PC-9 (cell line): ENCODE results near the gene AKR1E2. TPM values are rescaled to one million over a fixed set of nuclear protein-coding genes. Genes with fewer than 3 reads are reported as not detected.

Source experiments
- BruUV-seq: library from RNA; stranded (reverse); fragments of 400-500 nt; replicated peaks from 2 replicates; lab custom pipeline; 2021; lab: Mats Ljungman, UMichigan
- CTCF ChIA-PET: fragments of 300-600 bp; sonication (Branson Sonifier 250); formaldehyde crosslinking; loops from one replicate; lab custom pipeline; 2022; ENCODE audit warnings: antibody characterized with exemption; lab: Charles Lee
- POLR2A ChIA-PET: fragments of 300-600 bp; sonication (Branson Sonifier 250); formaldehyde crosslinking; loops from one replicate; lab custom pipeline; 2022; ENCODE audit warnings: antibody characterized with exemption; ENCODE audit not compliant: unreplicated experiment; lab: Charles Lee
- DNase-seq, 2 experiments: peaks; one replicate each; pipeline versions ENCODE4 v3.0.0 to v3.0.0-alpha.2; 2015 to 2022; ENCODE audit warnings: mixed read lengths in 1 of 2
- H2AFZ ChIP-seq: fragments of 200-600 bp; sonication (generic); 2 replicates; pipeline ENCODE4 v1.8.1; 2017; ENCODE audit warnings: antibody characterized with exemption
- H3F3A ChIP-seq: fragments of 200-600 bp; sonication (generic); 2 replicates; pipeline ENCODE4 v1.8.1; 2017; ENCODE audit warnings: antibody characterized with exemption, mild to moderate bottlenecking, low read depth; ENCODE audit not compliant: insufficient read depth
- H3K27ac ChIP-seq: fragments of 200-600 bp; sonication (generic); 2 replicates; pipeline ENCODE4 v1.6.1; 2016; ENCODE audit warnings: mixed run types
- H3K27me3 ChIP-seq: fragments of 200-600 bp; sonication (generic); 2 replicates; pipeline ENCODE4 v1.6.1; 2016; ENCODE audit warnings: low read depth, mixed run types; ENCODE audit not compliant: insufficient read depth
- H3K36me3 ChIP-seq: fragments of 200-600 bp; sonication (generic); 2 replicates; pipeline ENCODE4 v1.6.1; 2016; ENCODE audit warnings: low read depth, mixed run types
- H3K4me1 ChIP-seq: fragments of 200-600 bp; sonication (generic); replicated peaks from 2 replicates; pipeline ENCODE4 v1.6.1; 2016; ENCODE audit warnings: mixed run types; ENCODE audit not compliant: insufficient read depth
- H3K4me2 ChIP-seq: fragments of 200-600 bp; sonication (generic); 2 replicates; pipeline ENCODE4 v1.6.1; 2017; ENCODE audit warnings: mixed run types
- H3K4me3 ChIP-seq: fragments of 200-600 bp; sonication (generic); 2 replicates; pipeline ENCODE4 v1.6.1; 2016; ENCODE audit warnings: mixed run types
- H3K79me2 ChIP-seq: fragments of 200-600 bp; sonication (generic); 2 replicates; pipeline ENCODE4 v1.6.1; 2017; ENCODE audit warnings: low read depth, mixed run types
- H3K9me2 ChIP-seq: fragments of 200-600 bp; sonication (generic); 2 replicates; pipeline ENCODE4 v1.8.1; 2017; ENCODE audit warnings: mild to moderate bottlenecking; ENCODE audit not compliant: insufficient read depth
- H3K9me3 ChIP-seq: fragments of 200-600 bp; sonication (generic); 2 replicates; pipeline ENCODE4 v1.8.1; 2016; ENCODE audit warnings: low read depth; ENCODE audit not compliant: insufficient read depth
- H4K20me1 ChIP-seq: fragments of 200-600 bp; sonication (generic); 2 replicates; pipeline ENCODE4 v1.8.1; 2017; ENCODE audit not compliant: insufficient read depth
- EZH2 ChIP-seq: fragments of 200-600 bp; sonication (generic); IDR thresholded peaks from 2 replicates; pipeline ENCODE4 v1.8.0; 2017; ENCODE audit warnings: antibody characterized with exemption, low read depth
- intact Hi-C: fragments of 100-400 bp; cut with micrococcal nuclease; formaldehyde crosslinking; loops from one replicate; pipeline ENCODE4 v1.10.0; 2022; ENCODE audit not compliant: unreplicated experiment
- total RNA-seq: library from RNA; stranded (reverse); gene quantifications from 2 replicates; pipeline ENCODE4 v1.2.3, GENCODE V29; 2021
- TF ChIP-seq, protein P1 (sequence below): fragments of 200-600 bp; sonication (generic); conservative IDR thresholded peaks from 2 replicates; pipeline ENCODE4 v1.6.1; 2017; ENCODE audit warnings: mixed run types, antibody characterized with exemption, mild to moderate bottlenecking, moderate library complexity

AKR1E2 gene
- total RNA-seq, 1 experiment from 2014 or later, result 1.9 TPM

DNA sequence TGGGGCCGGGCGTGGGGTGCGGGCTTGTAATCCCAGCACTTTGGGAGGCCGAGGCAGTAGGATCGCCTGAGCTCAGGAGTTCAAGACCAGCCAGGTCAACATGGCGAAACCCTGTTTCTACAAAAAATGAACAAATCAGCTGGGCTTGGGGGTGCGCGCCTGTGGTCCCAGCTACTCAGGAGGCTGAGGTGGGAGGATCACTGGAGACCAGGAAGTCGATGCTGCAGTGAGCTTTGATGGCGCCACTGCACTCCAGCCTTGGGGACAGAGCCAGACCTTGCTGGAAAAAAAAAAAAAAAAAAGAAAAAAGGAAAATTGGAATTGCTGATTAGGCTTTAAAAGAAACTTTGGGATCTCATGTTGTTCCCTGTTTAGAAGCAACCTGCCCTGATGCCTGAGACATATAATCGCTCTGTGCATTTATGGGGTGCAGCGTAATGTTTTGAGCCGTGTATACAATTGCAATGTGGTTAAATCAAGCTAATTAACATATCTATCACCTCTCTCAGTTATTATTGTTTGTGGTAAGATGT lies 851 bp downstream of the AKR1E2 start:
- no peak for DNase-seq
- ChIA-PET CTCF (no interaction called here), POLR2A (no interaction called here)
- no peak overlapping the region for H3K4me3 ChIP-seq
- no peaks in the 10 kb centered on the region for H3K27me3 ChIP-seq
- no peaks in the 10 kb centered on the region for H3K79me2 ChIP-seq
- no peak overlapping the region for H3K4me2 ChIP-seq
- no peaks in the 10 kb centered on the region for H3K36me3 ChIP-seq
- H4K20me1 ChIP-seq, result no peaks in the 10 kb centered on the region
- no peaks in the 10 kb centered on the region for H3K9me2 ChIP-seq
- H3F3A ChIP-seq, result no peaks in the 10 kb centered on the region
- H3K9me3 ChIP-seq, result 0 out of 2 replicates have a peak, but pooled peaks cover 5% of the 10 kb centered on the region
- H2AFZ ChIP-seq, result no peak overlapping the region
- TSS peak; percentile 39 for BruUV-seq
- intact Hi-C loops, result no loop called here
- H3K27ac ChIP-seq, result no peak overlapping the region
- H3K4me1 ChIP-seq, result no peaks in the 10 kb centered on the region
- TF ChIP-seq EZH2, result no peak
- TF ChIP-seq, protein P1, sequence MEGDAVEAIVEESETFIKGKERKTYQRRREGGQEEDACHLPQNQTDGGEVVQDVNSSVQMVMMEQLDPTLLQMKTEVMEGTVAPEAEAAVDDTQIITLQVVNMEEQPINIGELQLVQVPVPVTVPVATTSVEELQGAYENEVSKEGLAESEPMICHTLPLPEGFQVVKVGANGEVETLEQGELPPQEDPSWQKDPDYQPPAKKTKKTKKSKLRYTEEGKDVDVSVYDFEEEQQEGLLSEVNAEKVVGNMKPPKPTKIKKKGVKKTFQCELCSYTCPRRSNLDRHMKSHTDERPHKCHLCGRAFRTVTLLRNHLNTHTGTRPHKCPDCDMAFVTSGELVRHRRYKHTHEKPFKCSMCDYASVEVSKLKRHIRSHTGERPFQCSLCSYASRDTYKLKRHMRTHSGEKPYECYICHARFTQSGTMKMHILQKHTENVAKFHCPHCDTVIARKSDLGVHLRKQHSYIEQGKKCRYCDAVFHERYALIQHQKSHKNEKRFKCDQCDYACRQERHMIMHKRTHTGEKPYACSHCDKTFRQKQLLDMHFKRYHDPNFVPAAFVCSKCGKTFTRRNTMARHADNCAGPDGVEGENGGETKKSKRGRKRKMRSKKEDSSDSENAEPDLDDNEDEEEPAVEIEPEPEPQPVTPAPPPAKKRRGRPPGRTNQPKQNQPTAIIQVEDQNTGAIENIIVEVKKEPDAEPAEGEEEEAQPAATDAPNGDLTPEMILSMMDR, result no peak

DNA sequence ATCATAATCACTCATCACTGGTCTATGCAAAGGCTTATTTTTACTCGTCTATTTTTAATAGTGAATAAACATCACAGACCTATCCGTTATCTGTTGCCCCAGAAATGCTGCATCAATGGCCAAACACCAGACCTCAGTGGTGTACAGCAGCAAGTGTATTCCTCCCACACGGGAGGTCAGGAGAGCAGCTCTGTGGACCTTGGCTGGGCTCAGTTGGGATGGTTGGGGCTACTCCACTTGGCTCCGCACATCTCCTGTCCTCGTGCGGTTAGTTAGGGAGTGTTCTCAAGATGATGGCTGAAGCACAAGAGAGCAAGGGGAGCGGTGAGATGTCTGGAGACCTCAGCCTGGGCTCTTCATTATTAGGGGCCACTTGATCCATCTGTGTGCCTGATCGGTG lies 2.0 kb downstream of the AKR1E2 start:
- no TSS peak for BruUV-seq
- CTCF ChIA-PET, result no interaction called here
- no peak overlapping the region for H3K27ac ChIP-seq
- no peaks in the 10 kb centered on the region for H3K36me3 ChIP-seq
- no peaks in the 10 kb centered on the region for H4K20me1 ChIP-seq
- no peak for TF ChIP-seq EZH2
- TF ChIP-seq, protein P1, result no peak
- no peak for DNase-seq
- no peaks in the 10 kb centered on the region for H3F3A ChIP-seq
- 0 out of 2 replicates have a peak, but pooled peaks cover 5% of the 10 kb centered on the region for H3K9me3 ChIP-seq
- H3K9me2 ChIP-seq, result no peaks in the 10 kb centered on the region
- H3K79me2 ChIP-seq, result no peaks in the 10 kb centered on the region
- no peak overlapping the region for H2AFZ ChIP-seq
- intact Hi-C loops, result no loop called here
- no peak overlapping the region for H3K4me3 ChIP-seq
- no peaks in the 10 kb centered on the region for H3K27me3 ChIP-seq
- no peaks in the 10 kb centered on the region for H3K4me1 ChIP-seq
- POLR2A ChIA-PET, result interaction anchor here (0.6 kb wide), 1 partner anchor 1407 kb away, joined by 3 read pairs; no protein-coding TSS in a partner anchor
- no peak overlapping the region for H3K4me2 ChIP-seq

- no peaks in the 10 kb centered on the region for H3K9me2 ChIP-seq
- CTCF ChIA-PET, result no interaction called here
Observed at GRCh38 chr10:4830551-4830950, 4.5 kb downstream of the AKR1E2 start.

More at GRCh38 chr10:4830551-4830950, 4.5 kb downstream of the AKR1E2 start:
- Histone ChIP-seq H3K79me2 (no peaks in the 10 kb centered on the region), H4K20me1 (no peaks in the 10 kb centered on the region), H3F3A (no peaks in the 10 kb centered on the region), H3K27me3 (no peaks in the 10 kb centered on the region), H3K9me3 (no peaks in the 10 kb centered on the region), H3K4me3 (no peak overlapping the region), H3K4me1 (no peaks in the 10 kb centered on the region), H3K36me3 (no peaks in the 10 kb centered on the region), H2AFZ (no peak overlapping the region), H3K4me2 (no peak overlapping the region), H3K27ac (no peak overlapping the region)
- no peak for DNase-seq
- intact Hi-C loops, result no loop called here
- TF ChIP-seq EZH2, result no peak
- TF ChIP-seq, protein P1, result no peak
- POLR2A ChIA-PET, result interaction anchor here (0.6 kb wide), 1 partner anchor 18 kb away, joined by 24 read pairs; no protein-coding TSS in a partner anchor
- BruUV-seq, result no TSS peak
